NCI-H1105 treated with DMSO at 0.1 percent for 48 hours (cell line): ENCODE results near the gene CDX2.

Experiments
- DNase-seq: peaks from one replicate; lab custom pipeline; 2025; lab: John Stamatoyannopoulos, UW

CDX2 gene

GRCh38 chr13:27928353-27928804, 40.7 kb downstream of the CDX2 start:
- no peak for DNase-seq

- no peak for DNase-seq
Measured at GRCh38 chr13:27927444-27928352, 41.4 kb downstream of the CDX2 start.

GRCh38 chr13:27926644-27927434, 42.3 kb downstream of the CDX2 start:
- no peak for DNase-seq

GRCh38 chr13:27925220-27925991, 43.7 kb downstream of the CDX2 start:
- no peak for DNase-seq

- DNase-seq: no peak
Measured at GRCh38 chr13:27924529-27925141, 44.5 kb downstream of the CDX2 start.

- no peak for DNase-seq
Measured at GRCh38 chr13:27923794-27924528, 45.2 kb downstream of the CDX2 start.

- DNase-seq: no peak
Measured at GRCh38 chr13:27922883-27923612, 46.1 kb downstream of the CDX2 start.

- DNase-seq: no peak
Measured at GRCh38 chr13:27921961-27922882, 46.9 kb downstream of the CDX2 start.

- no peak for DNase-seq
Measured at GRCh38 chr13:27921421-27921960, 47.6 kb downstream of the CDX2 start.

GRCh38 chr13:27920677-27921420, 48.3 kb downstream of the CDX2 start:
- peak; percentile 16 for DNase-seq

GRCh38 chr13:27919934-27920676, 49.0 kb downstream of the CDX2 start, which contains the start of gene PDX1:
TSS of gene PDX1 (plus strand) at chr13:27920000. CDS start at chr13:27920139, 139 bp downstream.
- peak; percentile 12 for DNase-seq

GRCh38 chr13:27919659-27919933, 49.5 kb downstream of the CDX2 start:
- peak; percentile 81 for DNase-seq

- DNase-seq: no peak
Measured at GRCh38 chr13:27918918-27919658, 50.0 kb downstream of the CDX2 start.

GRCh38 chr13:27918041-27918917, 50.8 kb downstream of the CDX2 start:
- no peak for DNase-seq

GRCh38 chr13:27917121-27917947, 51.8 kb downstream of the CDX2 start:
- no peak for DNase-seq
